K562 (cell line): ENCODE results near the gene SDR9C7. TPM values are rescaled to one million over a fixed set of nuclear protein-coding genes. Genes with fewer than 3 reads are reported as not detected.

Experiments used
- ATAC-seq: fragments of 200-7000 bp; cut with Tn5 transposase; 3 replicates; pipeline ENCODE4 v1.9.1; 2020; ENCODE audit warnings: moderate library complexity
- BruUV-seq: library from RNA; stranded (reverse); fragments of 400-500 nt; replicated peaks from 2 replicates; lab custom pipeline; 2021; lab: Mats Ljungman, UMichigan
- CTCF ChIA-PET: fragments of 300-600 bp; formaldehyde crosslinking; extraction: SDS; loops from one replicate; lab custom pipeline; 2021; ENCODE audit warnings: low intra/inter-chr PET ratio; lab: Yijun Ruan, JAX
- POLR2A ChIA-PET: fragments of 300-600, 350-650 bp; sonication (Branson Sonifier 250); formaldehyde crosslinking; extraction: SDS; loops from one replicate; lab custom pipeline; 2021; ENCODE audit warnings: antibody characterized with exemption, inconsistent platforms; lab: Yijun Ruan, JAX
- DNase-seq, 4 experiments: peaks; one replicate each; pipeline versions ENCODE4 v3.0.0 to v3.0.0-alpha.2; 2011 to 2018; ENCODE audit warnings: low spot score in 3 of 4, mixed read lengths in 3 of 4; ENCODE audit errors: extremely low read depth in 1 of 4
- FAIRE-seq: peaks from 2 replicates; lab custom pipeline; 2011; peaks lifted over from hg19 to GRCh38; lab: Jason Lieb, UNC
- H2AFZ ChIP-seq: 2 replicates; pipeline ENCODE4 v1.6.0; 2011; ENCODE audit warnings: low read depth, low read length, control low read depth, inconsistent platforms
- H3K27ac ChIP-seq: fragments of 200-600 bp; 3 replicates; pipeline ENCODE4 v1.8.0; 2011; ENCODE audit warnings: low read depth, mild to moderate bottlenecking, control low read depth, inconsistent platforms, low read length, moderate library complexity, mixed read lengths; ENCODE audit errors: extremely low read depth
- H3K27me3 ChIP-seq, 2 experiments: fragments of 300-600 bp in 1 of 2; 2 replicates in 1 of 2; 3 replicates in 1 of 2; pipeline versions ENCODE4 v1.6.0 to v1.8.0; 2011; ENCODE audit warnings: inconsistent platforms in 2 of 2, low read length in 2 of 2, mild to moderate bottlenecking in 1 of 2, mixed read lengths in 1 of 2, moderate library complexity in 1 of 2; ENCODE audit not compliant: control insufficient read depth in 2 of 2, insufficient read depth in 2 of 2
- H3K36me3 ChIP-seq: fragments of 300-600 bp; 3 replicates; pipeline ENCODE4 v1.8.0; 2011; ENCODE audit warnings: mild to moderate bottlenecking, low read length, inconsistent platforms; ENCODE audit not compliant: control insufficient read depth, insufficient read depth
- H3K4me1 ChIP-seq, 2 experiments: fragments of 200-600 bp in 1 of 2; replicated peaks in 1 of 2; 2 replicates in 1 of 2; 3 replicates in 1 of 2; pipeline versions ENCODE4 v1.5.1 to v1.8.0; 2011; ENCODE audit warnings: inconsistent platforms in 2 of 2, low read length in 2 of 2, mild to moderate bottlenecking in 1 of 2, mixed read lengths in 1 of 2, moderate library complexity in 1 of 2; ENCODE audit not compliant: control insufficient read depth in 2 of 2, insufficient read depth in 2 of 2
- H3K4me2 ChIP-seq: 2 replicates; pipeline ENCODE4 v1.6.1; 2011; ENCODE audit warnings: low read length, control low read depth, inconsistent platforms, mixed read lengths; ENCODE audit not compliant: insufficient read depth
- H3K4me3 ChIP-seq: fragments of 200-600 bp; sonication (generic), shearing (Covaris generic); 2 replicates; pipeline ENCODE4 v1.5.1; 2016; ENCODE audit warnings: control low read depth, inconsistent platforms
- H3K79me2 ChIP-seq: fragments of 200-600 bp; 3 replicates; pipeline ENCODE4 v1.8.0; 2011; ENCODE audit warnings: low read length, inconsistent platforms; ENCODE audit not compliant: control insufficient read depth, insufficient read depth
- H3K9ac ChIP-seq, 2 experiments: 2 replicates each; pipeline versions ENCODE4 v1.6.0 to v1.6.1; 2011; ENCODE audit warnings: low read depth in 2 of 2, low read length in 2 of 2, control low read depth in 1 of 2, inconsistent platforms in 1 of 2, mild to moderate bottlenecking in 1 of 2, mixed read lengths in 1 of 2; ENCODE audit not compliant: insufficient read depth in 1 of 2
- H3K9me1 ChIP-seq: one replicate; pipeline ENCODE4 v1.6.0; 2011; ENCODE audit warnings: inconsistent platforms, mild to moderate bottlenecking, low read length, moderate library complexity; ENCODE audit not compliant: control insufficient read depth, insufficient read depth
- H3K9me3 ChIP-seq: replicated peaks from 2 replicates; pipeline ENCODE4 v1.5.1; 2011; ENCODE audit warnings: low read depth, low read length, inconsistent platforms; ENCODE audit not compliant: control insufficient read depth, insufficient read depth
- H4K20me1 ChIP-seq: replicated peaks from 2 replicates; pipeline ENCODE4 v1.6.1; 2011; ENCODE audit warnings: low read length, inconsistent platforms, mixed read lengths; ENCODE audit not compliant: control insufficient read depth, insufficient read depth
- MNT ChIP-seq, 2 experiments: fragments of 450-650 bp; conservative IDR thresholded peaks; 2 replicates each; pipeline ENCODE4 v1.6.1; 2017; ENCODE audit warnings: mild to moderate bottlenecking in 2 of 2, moderate library complexity in 2 of 2
- NFATC3 ChIP-seq: fragments of 450-650 bp; IDR thresholded peaks from 2 replicates; pipeline ENCODE4 v1.6.1; 2017; ENCODE audit warnings: mild to moderate bottlenecking
- ZC3H8 ChIP-seq: fragments of 450-650 bp; IDR thresholded peaks from 2 replicates; pipeline ENCODE4 v1.6.1; 2017
- ZNF696 ChIP-seq: fragments of 250-450 bp; sonication (Bioruptor Pico); conservative IDR thresholded peaks from 2 replicates; pipeline ENCODE4 v1.4.0; 2020; ENCODE audit warnings: mild to moderate bottlenecking, moderate library complexity
- WGBS: fragments of 100-300 bp; shearing (Covaris generic); methylation state at CpG from one replicate; pipeline ENCODE4 v1.1.6; 2016; ENCODE audit warnings: low coverage, mixed read lengths; ENCODE audit not compliant: insufficient coverage; ENCODE audit errors: missing lambda C conversion rate; 5-methylcytosine and 5-hydroxymethylcytosine counted together
- in situ Hi-C: fragments of 300-500 bp; cut with MboI; formaldehyde crosslinking; loops from 4 replicates; pipeline ENCODE4 v1.15.0; 2018; ENCODE audit warnings: inconsistent platforms, mixed read lengths
- intact Hi-C: fragments of 100-400 bp; cut with micrococcal nuclease; formaldehyde crosslinking; loops from 2 replicates; pipeline ENCODE4 v1.14.2; 2022
- polyA plus RNA-seq, 8 experiments: library from polyadenylated mRNA; depleted of rRNA in 4 of 8; stranded (reverse) in 5 of 8; unstranded in 3 of 8; fragments of >200 nt; fragmentation: Nextera tagmentation in 2 of 8; fragmentation: Illumina TruSeq in 1 of 8; extraction: Ambion mirVana in 2 of 8; extraction: Trizol in 1 of 8; gene quantifications; 2 replicates each; pipeline versions ENCODE4 v1.2.1 to v1.2.3, GENCODE V29; 2011 to 2014; ENCODE audit warnings: inconsistent platforms in 1 of 8, missing spikeins in 1 of 8
- total RNA-seq, 7 experiments: library from RNA; depleted of rRNA in 6 of 7; stranded (reverse); fragments of >200 nt in 6 of 7; fragmentation: Illumina TruSeq in 2 of 7; extraction: Trizol in 2 of 7; gene quantifications; 2 replicates each; pipeline versions ENCODE4 v1.2.1 to v1.2.3, GENCODE V29; 2011 to 2021; ENCODE audit warnings: low replicate concordance in 1 of 7
- TF ChIP-seq, protein P1 (sequence below): sonication (generic); IDR thresholded peaks from 2 replicates; pipeline ENCODE4 v1.6.1; 2016

The SDR9C7 gene
- total and polyA plus RNA-seq, 9 of the 15 experiments (the other 6 are each of a cell fraction or from before 2014, with no cell fraction given), result 0.04 to 0.59 (median 0.06) TPM; not detected in 6

DNA sequence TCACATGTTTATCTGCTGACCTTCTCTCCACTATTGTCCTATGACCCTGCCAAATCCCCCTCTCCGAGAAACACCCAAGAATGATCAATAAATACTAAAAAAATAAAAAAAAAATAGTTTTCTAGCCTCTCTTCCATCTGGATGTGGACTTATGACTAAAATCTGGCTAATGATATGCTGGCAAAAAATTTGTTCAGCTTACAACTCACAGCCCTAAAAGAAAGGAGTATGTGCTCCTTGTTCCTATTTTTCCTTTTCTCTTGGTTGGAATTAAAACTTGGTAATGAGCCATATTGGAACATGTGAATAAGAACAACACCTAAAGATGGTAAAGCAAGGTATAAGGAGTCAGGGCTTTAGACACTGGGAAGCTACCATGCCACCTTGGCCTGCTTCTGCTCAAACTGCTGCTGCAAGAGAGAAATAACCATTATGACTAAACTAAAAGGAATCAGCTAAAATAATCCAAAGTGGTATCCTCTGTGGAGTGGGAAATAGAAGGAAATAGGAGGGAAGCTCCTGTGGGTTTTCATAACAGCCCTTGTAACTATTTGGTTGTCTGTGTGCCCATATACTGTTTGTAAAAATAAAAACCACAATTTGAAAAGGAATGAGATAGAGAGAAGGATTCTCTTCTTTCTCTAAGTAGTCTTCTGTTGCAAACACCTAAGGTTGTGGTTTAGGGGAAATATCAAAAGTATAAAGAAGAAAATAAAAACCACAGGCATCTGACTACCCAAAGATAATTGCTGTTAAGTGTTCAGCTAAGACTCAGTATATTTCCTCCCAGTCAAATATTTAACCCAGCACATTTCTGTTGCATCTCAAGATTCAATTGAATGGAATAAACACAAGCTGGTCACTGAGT, 53.8 kb downstream of the SDR9C7 start:
- CTCF ChIA-PET, result no interaction called here
- FAIRE-seq, result no peak
- in situ Hi-C loops, result no loop called here

More for the DNA sequence above, 53.8 kb downstream of the SDR9C7 start:
- no peak overlapping the region for H3K27ac ChIP-seq
- POLR2A ChIA-PET, result interaction anchor here (0.6 to 0.7 kb wide), 3 partner anchors 151 to 575 kb away, joined by 3 to 4 read pairs (median 3); partner anchors contain the start of genes INHBE and MYO1A
- no peaks in the 10 kb centered on the region for H4K20me1 ChIP-seq
- H3K9me3 ChIP-seq, result peaks cover 2% of the 10 kb centered on the region; the same call in 1 of the 2 replicates
- H3K27me3 ChIP-seq, result no peaks in the 10 kb centered on the region
- H3K9me1 ChIP-seq, result no peaks in the 10 kb centered on the region
- no peaks in the 10 kb centered on the region for H3K36me3 ChIP-seq
- no peak overlapping the region for H3K4me3 ChIP-seq
- no TSS peak for BruUV-seq
- ATAC-seq, result no peak
- H3K4me1 ChIP-seq, result peaks cover 15 to 25% of the 10 kb centered on the region in 2 experiments
- H3K9ac ChIP-seq, result no peak overlapping the region
- 0 out of 4 replicates have a peak, but pooled peaks of 1 of the 2 experiments have one; percentile 4 for TF ChIP-seq MNT (conservative IDR thresholded peaks at IDR 0.05)
- no peak for TF ChIP-seq ZNF696 (CRISPR knock-in tag)
- TF ChIP-seq, protein P1, sequence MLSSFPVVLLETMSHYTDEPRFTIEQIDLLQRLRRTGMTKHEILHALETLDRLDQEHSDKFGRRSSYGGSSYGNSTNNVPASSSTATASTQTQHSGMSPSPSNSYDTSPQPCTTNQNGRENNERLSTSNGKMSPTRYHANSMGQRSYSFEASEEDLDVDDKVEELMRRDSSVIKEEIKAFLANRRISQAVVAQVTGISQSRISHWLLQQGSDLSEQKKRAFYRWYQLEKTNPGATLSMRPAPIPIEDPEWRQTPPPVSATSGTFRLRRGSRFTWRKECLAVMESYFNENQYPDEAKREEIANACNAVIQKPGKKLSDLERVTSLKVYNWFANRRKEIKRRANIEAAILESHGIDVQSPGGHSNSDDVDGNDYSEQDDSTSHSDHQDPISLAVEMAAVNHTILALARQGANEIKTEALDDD, result peak; percentile 34; the same call in 1 of the 2 replicates
- TF ChIP-seq ZC3H8, result no peak
- TF ChIP-seq NFATC3, result no peak
- H2AFZ ChIP-seq, result no peak overlapping the region
- no peaks in the 10 kb centered on the region for H3K79me2 ChIP-seq
- intact Hi-C loops, result no loop called here
- no peak for DNase-seq
- H3K4me2 ChIP-seq, result no peak overlapping the region
- WGBS, result no CpG with 5 or more reads among the region's 1 CpG
